Fibroblast of skin of scalp (primary cell): ENCODE measurements around the gene PARS2.

ENCODE experiments used
- DNase-seq: peaks from one replicate; pipeline ENCODE4 v3.0.0-alpha.2; 2013

The PARS2 gene

GRCh38 chr1:54728027-54728426 lies 36.3 kb downstream of the PARS2 start:
- no peak for DNase-seq

- no peak for DNase-seq
These were observed 39.6 kb downstream of the PARS2 start for GRCh38 chr1:54724771-54725170.

DNA sequence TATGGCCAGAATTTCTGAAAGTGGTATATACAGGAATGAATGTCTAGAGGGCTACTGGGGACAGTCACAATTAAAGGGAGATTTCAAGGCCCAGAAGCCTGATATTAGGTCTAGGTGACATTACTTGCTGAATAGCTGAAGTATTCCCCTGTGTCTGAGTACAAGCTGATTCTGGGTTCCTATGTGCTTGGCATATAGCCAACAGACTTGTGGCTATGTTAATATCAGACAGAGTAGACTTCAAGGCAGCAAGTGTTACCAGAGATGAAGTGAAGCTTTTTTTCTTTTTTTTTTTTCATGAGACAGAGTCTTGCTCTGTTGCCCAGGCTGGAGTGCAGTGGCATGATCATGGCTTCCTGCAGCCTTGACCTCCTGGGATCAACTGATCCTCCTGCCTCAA lies 40.3 kb downstream of the PARS2 start:
- no peak for DNase-seq

DNA sequence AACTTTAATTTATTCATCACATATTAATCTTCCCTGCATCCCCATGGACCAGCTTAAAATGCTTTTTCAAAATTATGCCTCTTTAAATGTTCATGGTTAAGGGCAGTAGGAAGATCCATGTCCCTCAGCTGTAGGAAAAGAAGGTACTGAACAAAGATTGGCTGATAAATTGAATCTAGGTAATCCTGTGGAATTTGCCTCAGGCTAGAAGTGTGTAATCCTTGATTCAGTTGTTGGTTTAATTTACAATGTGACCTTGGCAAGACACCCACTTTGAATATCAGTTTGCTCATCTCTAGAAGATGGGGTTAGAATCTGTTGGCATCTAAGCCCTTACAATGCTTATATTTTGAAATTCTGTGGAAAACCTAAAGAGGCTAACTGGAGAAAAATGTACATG lies 42.6 kb downstream of the PARS2 start:
- no peak for DNase-seq

- peak; percentile 38 for DNase-seq
These were observed 47.9 kb downstream of the PARS2 start for GRCh38 chr1:54716299-54717047.

- peak; percentile 81 for DNase-seq
These were observed 48.6 kb downstream of the PARS2 start, which contains the start of gene TTC4 for GRCh38 chr1:54715493-54716298. Gene TTC4 (plus strand): TSS chr1:54715861. CDS start chr1:54715909, 48 bp downstream.

DNA sequence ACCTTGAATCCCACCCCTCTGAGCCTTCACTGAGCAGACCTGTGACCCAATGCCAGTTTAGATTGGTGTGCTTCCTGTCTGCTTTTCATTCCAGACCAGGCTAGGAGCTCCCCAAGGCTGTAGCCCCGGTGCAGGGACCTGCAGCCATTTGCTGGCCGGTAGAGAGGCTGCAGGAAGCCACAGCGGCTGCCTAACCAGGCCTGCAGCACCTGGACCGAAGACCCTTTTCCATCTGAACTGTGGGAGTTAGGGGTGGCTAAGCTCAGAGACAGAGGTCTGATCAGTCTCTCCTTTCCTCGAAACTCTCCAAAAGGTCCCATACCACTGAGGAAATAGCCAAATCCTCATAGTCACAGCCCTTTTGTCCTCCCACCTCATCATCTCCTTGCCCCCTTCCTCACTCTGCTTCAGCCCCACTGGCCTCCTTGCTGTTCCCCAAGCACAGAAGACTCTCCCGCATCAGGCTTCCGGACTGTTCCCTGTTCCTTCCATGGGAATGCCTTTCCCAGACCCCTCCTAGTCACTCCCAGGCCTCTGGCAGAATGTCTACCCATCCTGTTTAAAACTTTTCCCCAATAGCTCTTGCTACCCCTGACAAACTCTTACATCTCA lies 49.3 kb downstream of the PARS2 start:
- DNase-seq, result no peak

DNA sequence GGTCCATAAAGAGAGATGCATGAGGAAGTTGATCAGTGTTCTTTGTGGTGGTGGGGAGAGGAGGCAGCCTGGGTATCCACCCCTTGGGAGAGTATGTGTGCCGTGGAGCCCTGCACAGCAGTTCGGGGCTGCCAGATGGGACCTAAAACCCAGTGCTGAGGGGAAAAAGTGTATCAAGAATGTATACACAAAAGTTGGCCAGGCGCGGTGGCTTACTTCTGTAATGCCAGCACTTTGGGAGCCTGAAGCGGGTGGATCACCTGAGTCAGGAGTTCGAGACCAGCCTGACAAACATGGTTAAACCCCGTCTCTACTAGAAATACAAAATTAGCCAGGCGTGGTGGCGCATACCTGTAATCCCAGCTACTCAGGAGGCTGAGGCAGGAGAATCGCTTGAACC lies 52.8 kb downstream of the PARS2 start:
- no peak for DNase-seq

DNA sequence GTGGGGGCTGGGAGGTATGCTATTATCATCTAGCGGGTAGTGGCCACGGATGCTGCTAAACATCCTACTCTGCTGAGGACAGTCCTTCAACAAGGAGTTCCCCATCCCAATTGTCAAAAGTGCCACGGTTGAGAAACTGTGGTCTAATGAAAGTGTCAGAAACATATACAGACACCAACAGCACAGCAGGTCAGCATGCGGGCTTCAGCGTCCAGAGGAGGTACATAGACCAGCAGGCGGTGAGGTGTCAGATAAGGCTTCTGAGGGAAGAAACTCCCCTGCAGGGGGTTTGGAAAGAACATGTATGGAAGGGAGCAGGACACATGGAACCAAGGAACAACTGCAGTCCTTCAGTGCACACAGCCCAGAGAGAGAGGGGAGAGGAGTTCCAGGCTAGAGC lies 53.5 kb downstream of the PARS2 start:
- no peak for DNase-seq

DNA sequence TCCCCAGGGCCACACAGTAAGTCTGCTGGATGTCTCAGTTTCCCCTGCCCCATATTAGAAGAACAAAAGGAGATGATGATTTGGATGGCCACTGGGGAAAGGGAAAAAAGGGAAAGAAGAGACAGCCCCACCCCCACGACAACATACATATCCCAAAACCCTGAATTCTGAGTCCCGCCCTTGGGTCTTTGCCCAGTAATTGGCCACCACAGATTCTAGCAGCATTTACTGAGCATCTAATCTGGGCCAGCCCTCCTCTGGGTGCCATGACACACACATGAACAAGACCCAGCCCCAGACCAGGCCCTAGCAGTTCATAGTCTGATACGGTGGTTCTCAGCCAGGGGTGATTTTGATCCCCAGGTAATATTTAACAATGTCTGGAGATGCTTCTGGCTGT lies 53.9 kb downstream of the PARS2 start:
- DNase-seq, result peak; percentile 14

DNA sequence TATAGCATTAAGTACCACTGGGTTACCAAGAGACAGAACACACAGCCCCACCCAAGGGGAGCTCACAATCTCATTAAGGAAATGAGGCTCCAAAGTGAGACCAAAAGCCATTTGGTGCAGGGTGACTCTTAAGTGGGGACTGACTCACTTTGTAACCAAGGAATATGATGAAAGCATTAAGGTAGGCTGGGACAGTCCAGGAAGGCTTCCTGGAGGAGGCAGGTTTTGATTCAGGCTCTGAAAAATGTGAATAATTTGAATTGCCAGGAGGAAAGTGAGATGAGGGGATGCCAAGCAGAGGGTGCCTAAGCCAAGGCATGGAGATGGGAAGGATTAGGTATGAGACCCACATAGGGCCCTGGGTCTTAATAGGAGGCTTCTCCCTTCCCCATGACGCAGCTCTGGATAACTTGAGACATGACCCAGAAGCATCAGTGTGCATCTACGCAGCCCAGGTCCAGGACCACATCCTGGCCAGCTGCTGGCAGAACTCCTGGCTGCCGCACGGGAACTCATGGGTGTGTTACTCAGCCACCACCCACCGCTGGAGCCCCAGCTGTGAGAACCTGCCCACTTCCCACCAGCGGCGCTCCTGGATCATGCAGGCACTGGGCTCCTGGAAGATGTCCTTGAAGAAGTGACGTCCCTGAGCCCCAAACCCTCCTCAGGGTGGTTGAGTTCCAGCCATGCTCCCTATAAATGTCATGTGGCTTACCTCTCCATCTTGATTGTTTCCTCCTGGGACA lies 54.6 kb downstream of the PARS2 start:
- DNase-seq, result no peak

DNA sequence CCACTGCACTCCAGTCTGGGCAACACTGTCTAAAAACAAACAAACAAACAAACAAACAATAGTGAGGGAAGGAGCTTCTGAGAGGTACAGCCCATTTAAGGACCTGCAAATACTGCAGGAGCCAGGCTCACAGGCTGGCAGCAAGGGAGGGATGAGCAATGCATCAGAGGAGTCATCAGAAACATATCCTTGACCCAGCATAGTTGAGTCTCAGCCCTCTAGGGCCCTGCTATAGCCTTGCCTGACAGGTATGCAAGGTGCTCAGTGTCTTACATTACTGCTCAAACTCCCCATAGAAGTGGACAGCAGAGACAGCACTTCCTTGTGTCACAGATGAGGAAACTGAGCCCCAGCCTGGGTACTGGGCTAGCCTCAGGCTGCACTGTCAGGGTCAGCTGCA lies 55.9 kb downstream of the PARS2 start:
- no peak for DNase-seq
